ENCODE results near the gene EBF3.

- TF ChIP-seq, protein P1, sequence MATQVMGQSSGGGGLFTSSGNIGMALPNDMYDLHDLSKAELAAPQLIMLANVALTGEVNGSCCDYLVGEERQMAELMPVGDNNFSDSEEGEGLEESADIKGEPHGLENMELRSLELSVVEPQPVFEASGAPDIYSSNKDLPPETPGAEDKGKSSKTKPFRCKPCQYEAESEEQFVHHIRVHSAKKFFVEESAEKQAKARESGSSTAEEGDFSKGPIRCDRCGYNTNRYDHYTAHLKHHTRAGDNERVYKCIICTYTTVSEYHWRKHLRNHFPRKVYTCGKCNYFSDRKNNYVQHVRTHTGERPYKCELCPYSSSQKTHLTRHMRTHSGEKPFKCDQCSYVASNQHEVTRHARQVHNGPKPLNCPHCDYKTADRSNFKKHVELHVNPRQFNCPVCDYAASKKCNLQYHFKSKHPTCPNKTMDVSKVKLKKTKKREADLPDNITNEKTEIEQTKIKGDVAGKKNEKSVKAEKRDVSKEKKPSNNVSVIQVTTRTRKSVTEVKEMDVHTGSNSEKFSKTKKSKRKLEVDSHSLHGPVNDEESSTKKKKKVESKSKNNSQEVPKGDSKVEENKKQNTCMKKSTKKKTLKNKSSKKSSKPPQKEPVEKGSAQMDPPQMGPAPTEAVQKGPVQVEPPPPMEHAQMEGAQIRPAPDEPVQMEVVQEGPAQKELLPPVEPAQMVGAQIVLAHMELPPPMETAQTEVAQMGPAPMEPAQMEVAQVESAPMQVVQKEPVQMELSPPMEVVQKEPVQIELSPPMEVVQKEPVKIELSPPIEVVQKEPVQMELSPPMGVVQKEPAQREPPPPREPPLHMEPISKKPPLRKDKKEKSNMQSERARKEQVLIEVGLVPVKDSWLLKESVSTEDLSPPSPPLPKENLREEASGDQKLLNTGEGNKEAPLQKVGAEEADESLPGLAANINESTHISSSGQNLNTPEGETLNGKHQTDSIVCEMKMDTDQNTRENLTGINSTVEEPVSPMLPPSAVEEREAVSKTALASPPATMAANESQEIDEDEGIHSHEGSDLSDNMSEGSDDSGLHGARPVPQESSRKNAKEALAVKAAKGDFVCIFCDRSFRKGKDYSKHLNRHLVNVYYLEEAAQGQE (IDR thresholded peaks at IDR 0.05; ENCODE audit: insufficient read depth in 1 of 2, low read depth in 2 of 2, low read length in 2 of 2), result no peak
- no peak for TF ChIP-seq TAF1 (IDR thresholded peaks at IDR 0.05; ENCODE audit: borderline replicate concordance, insufficient read depth, low read length)
- TF ChIP-seq POLR2AphosphoS5 (IDR thresholded peaks at IDR 0.05; ENCODE audit: low read depth, low read length), result no peak
- TF ChIP-seq SIN3A (IDR thresholded peaks at IDR 0.05; ENCODE audit: borderline replicate concordance, insufficient read depth, low read length), result no peak
These were observed 14.2 kb upstream of the EBF3 start for GRCh38 chr10:129978322-129978721.

Data from PFSK-1 (cell line).